GM19452 (cell line): ENCODE results near the gene MAP3K10.

Experiments used
- ATAC-seq: cut with Tn5 transposase; IDR thresholded peaks from one replicate; pipeline ENCODE4 v1.9.1; 2021; ENCODE audit not compliant: unreplicated experiment

MAP3K10 gene

GRCh38 chr19:40247178-40247577 is 56.0 kb downstream of the MAP3K10 start:
- ATAC-seq = no peak

DNA sequence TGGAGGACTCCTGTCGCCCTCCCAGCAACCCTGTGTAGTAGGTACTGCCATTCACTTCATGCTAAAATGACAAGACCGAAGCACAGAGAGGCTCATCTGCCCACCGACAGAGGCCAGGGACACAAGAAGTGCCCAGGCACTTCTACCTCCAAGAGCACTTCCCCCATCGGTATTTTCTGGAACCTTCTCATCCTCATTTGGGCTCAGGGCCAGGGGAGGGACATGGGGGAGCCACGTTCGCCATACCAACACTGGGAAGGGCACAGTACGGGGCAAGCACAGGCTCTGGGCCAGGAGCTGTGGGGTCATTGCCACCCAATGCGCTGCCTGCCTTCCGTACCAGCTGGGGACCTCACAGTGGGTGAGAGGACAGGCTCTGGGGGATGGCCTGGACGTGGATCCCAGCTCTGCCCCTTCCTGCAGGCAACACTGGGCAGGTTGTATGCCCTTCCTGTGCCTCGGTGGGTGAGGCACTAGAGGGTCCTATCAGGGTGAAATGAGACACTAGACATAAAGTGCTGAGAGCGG is 56.6 kb downstream of the MAP3K10 start:
- ATAC-seq = no peak

- no peak for ATAC-seq
Observed at GRCh38 chr19:40249201-40249600, 58.0 kb downstream of the MAP3K10 start.

- no peak for ATAC-seq
Observed at GRCh38 chr19:40249781-40250180, 58.6 kb downstream of the MAP3K10 start.

DNA sequence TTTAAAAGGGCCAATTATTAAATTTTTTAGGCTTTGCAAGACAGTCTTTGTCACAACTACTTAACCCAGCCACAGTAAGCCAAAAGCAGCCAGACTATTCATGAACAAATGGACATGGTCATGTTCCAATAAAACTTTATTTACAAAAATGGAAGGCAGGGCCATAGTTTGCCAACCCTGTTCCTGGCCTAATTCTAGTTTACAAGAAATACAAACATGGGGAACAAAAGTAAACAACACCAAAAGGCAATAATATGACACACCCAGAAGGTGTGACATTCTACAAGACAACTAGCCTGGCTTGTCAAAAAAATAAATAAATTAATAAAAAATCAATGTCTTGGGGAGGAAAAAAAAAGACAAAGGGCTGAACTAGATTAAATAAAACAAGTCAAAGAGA is 60.0 kb downstream of the MAP3K10 start:
- ATAC-seq = no peak

DNA sequence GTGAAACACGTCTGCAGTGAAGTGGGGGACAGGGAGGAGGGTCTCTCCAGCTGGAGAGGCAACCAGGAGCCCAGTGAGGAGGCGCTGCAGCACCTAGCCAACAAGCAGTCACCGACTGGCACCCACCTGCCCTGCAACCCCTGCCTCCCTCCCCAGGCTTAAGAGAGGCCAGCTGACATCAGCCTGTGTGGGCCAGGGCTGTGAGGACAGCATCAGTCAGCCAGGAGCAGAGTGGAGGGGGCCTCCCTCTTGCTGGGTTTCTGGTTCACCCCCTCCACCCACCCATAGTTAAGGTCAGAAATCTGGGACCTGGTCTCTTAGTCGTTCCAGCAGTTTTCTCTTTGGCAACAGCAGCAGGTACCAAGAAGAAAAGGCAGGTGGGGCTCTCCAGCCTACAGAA is 60.8 kb downstream of the MAP3K10 start:
- ATAC-seq = no peak

DNA sequence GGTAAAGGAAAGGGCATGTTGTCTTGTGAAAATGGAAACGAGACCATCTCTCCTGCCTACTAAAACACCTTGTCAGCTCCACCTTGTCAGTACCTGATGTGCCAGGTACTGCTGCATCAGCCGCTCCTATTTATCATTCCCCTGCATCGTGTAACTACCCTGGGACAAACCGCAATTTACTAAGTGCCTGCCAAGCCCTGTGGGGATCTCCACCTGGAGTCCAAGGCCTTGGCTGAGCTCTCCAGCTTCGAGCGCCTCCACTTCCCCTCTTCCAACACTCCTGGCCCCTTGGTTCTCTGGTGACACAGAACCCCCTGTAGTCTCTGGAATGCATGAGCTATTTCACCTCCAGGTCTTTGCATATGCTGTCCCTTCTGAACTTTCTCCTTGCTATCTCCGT is 61.2 kb downstream of the MAP3K10 start:
- no peak for ATAC-seq

DNA sequence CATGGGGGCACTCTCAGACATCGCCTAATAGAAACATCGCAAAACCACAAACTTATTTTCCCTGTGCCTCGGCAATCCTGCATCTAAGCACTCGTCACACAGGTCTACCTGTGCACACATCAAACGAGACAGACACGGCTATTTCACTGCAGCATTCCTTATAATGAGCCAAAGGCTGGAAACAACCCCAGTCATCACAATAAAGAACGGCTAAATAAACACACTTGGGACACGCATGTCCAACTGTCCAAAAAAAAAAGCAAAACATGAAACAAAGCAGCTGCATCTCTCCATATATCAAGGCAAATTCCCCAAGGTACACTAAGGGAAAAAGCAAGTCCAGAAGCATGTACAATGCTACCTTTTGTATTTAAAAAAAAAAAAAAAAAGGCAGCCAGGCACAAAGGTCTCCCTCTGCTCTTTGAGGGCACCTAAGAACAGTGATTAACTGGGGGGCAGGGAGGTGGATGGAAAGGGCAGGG is 62.4 kb downstream of the MAP3K10 start:
- ATAC-seq = no peak

- no peak for ATAC-seq
Observed at GRCh38 chr19:40254714-40255418, 63.6 kb downstream of the MAP3K10 start.

GRCh38 chr19:40255619-40256166 is 64.5 kb downstream of the MAP3K10 start:
- no peak for ATAC-seq

GRCh38 chr19:40256512-40256911 is 65.3 kb downstream of the MAP3K10 start:
- no peak for ATAC-seq

DNA sequence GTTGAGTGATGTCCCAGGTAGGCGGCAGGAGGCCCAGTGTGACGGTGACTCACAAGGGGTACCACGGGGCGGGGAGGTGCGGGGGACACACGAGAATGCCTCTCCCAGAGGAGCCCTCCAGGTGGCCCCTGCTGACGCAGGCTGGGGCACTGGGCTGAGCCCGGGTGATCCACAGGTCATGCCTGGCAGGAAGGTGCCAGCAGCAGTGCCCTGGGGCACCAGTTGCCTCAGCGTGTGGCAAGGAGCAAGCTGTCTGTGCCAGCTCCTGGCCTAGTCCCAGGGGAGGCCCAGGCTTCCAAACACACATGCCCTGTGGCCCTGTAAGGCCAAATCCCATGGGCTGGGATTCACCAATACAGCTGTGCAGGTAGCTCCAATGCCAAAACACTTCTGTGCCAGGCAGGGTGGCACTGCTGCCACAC is 65.9 kb downstream of the MAP3K10 start:
- ATAC-seq = no peak

- ATAC-seq = no peak
Observed at GRCh38 chr19:40261631-40262030, 70.4 kb downstream of the MAP3K10 start.

- no peak for ATAC-seq
Observed at GRCh38 chr19:40262422-40262821, 71.2 kb downstream of the MAP3K10 start.

GRCh38 chr19:40263440-40264313 is 72.5 kb downstream of the MAP3K10 start:
- ATAC-seq = no peak

DNA sequence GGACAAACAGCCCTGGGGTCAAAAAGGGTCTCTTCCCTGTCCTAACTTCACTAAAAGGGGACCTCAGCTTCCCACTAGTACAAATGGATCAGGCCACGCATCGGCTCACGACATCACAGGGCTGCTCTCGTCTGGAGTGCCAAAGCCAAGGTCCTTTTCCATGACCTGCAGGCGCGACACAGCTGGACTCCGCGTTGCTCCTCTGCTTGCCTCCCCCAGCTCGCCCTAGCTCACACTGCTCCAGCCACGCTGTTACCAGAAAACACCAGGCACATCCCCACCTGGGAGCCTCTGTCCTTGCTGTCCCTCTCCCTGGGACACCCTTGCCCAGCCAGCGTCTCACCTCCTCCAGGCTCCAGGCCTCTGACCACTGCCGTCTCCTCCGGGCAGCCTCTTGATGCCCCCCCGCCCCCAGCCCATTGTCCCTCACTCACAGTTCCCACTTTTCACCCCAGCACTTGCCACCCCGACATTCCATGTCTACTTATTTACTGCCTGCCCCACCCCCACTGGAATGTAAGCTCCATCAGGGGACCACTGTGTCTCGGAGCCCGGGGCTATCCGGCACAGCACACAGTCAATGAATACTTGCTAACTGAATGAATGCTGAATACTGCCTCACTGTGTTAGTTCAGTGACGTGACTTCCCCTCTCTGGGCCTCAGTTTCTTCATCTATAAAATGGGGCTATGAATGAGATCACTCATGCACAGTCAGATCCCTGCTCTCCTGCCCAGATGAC is 73.3 kb downstream of the MAP3K10 start:
- ATAC-seq = no peak
